ENCODE measurements around the gene RPL3. TPM values are rescaled to one million over a fixed set of nuclear protein-coding genes. Genes with fewer than 3 reads are reported as not detected.
"Not testable (repeated sequence)": the region's sequence is repeated elsewhere in the genome, so short reads cannot be mapped to it uniquely, and the experiment has no call there.

The RPL3 gene
- total RNA-seq, 2 donors from 2014 or later: 2,218 to 2,701 TPM

DNA sequence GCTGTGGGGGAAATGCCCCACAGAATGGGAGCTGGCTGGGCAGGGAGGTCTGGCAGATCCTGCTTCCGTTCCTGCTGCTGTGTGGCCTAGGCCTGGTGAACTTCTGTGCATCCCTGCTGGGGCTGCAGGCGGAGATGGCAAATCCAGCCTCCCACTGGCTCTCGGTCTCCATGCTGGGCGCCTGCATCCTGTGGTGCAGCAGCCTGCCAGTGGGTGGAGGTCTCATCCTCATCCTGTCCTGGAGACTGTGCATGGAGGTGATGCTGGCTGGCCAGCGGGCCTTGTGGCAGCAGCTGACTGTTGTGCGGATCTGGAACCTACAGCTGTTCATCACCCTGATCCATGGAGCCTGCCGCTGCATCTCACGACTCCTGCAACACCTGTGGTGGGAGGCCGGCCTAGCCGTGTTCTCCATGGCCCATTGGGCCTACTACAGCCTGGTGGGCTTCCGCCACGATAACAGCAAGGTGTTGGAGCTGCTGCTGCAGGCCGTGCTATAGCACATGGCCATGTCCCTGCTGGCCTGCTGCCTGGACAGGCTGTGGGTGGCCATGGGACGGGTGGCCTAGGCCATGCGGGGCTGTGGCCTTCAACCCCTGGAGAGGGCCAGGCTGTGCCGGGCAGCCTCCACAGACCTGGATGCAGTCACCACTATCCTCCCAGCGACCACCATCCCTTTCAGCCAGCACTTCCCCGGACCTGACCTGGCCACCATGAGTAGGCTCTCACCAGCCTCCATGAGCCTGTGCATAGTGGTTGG is 8.8 kb upstream of the RPL3 start:
- no peaks in the 10 kb centered on the region for H3K4me1 Mint-ChIP-seq
- H3K4me3 ChIP-seq (ENCODE audit: low read length): no peak overlapping the region
- no peaks in the 10 kb centered on the region for H3K36me3 ChIP-seq (ENCODE audit: control insufficient read depth, insufficient read depth, low read length)
- no peaks in the 10 kb centered on the region for H3K4me1 ChIP-seq (ENCODE audit: control insufficient read depth, insufficient read depth, low read length)
- no peaks in the 10 kb centered on the region for H3K27me3 ChIP-seq (ENCODE audit: control insufficient read depth, insufficient read depth, low read length, poor library complexity, severe bottlenecking)
- no peak for DNase-seq
- no peak overlapping the region for H3K4me3 Mint-ChIP-seq
- WGBS, 2 experiments (ENCODE audit: insufficient coverage in 1 of 2, insufficient read length in 1 of 2): 91 to 99% methylated on average over 15 to 18 of the region's 18 CpGs
- TF ChIP-seq, protein P1, sequence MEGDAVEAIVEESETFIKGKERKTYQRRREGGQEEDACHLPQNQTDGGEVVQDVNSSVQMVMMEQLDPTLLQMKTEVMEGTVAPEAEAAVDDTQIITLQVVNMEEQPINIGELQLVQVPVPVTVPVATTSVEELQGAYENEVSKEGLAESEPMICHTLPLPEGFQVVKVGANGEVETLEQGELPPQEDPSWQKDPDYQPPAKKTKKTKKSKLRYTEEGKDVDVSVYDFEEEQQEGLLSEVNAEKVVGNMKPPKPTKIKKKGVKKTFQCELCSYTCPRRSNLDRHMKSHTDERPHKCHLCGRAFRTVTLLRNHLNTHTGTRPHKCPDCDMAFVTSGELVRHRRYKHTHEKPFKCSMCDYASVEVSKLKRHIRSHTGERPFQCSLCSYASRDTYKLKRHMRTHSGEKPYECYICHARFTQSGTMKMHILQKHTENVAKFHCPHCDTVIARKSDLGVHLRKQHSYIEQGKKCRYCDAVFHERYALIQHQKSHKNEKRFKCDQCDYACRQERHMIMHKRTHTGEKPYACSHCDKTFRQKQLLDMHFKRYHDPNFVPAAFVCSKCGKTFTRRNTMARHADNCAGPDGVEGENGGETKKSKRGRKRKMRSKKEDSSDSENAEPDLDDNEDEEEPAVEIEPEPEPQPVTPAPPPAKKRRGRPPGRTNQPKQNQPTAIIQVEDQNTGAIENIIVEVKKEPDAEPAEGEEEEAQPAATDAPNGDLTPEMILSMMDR (conservative IDR thresholded peaks at IDR 0.05): peak; percentile 26
- H3K9me3 Mint-ChIP-seq: no peaks in the 10 kb centered on the region
- no peak overlapping the region for H3K9ac ChIP-seq (ENCODE audit: extremely low read depth, low read length, poor library complexity, severe bottlenecking)
- peaks cover 4% of the 10 kb centered on the region for H3K27me3 Mint-ChIP-seq (ENCODE audit: insufficient read depth)
- H3K36me3 Mint-ChIP-seq (ENCODE audit: low read depth): no peaks in the 10 kb centered on the region
- H3K9me3 ChIP-seq (ENCODE audit: control insufficient read depth, low read length): no peaks in the 10 kb centered on the region
- no peak overlapping the region for H3K27ac ChIP-seq (ENCODE audit: low read depth, low read length)
- H3K27ac Mint-ChIP-seq: no peak overlapping the region

DNA sequence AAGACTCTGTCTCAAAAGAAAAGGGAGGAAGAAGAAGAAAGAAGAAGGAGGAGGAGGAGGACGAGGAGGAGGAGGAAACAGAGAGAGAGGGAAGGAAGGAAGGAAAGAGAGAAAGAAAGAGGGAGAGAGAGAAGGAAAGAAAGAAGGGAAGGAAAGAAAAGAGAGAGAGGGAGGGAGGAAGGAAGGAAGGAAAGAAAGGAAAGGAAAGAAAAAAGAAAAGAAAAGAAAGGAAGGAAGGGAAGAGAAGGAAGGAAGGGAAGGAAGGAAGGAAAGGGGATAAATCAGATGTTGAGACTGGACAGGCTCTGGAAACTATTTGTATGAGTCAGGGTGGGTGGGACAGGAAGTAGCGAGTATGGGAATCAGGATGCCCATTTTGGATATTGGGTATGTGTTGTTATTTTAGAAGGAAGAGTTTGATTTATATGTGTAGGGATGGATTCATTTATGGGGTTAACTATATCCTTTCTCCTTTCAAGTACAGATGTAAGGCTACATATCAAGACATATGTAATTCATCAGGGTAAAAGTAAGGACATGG is 6.0 kb upstream of the RPL3 start:
- no peak overlapping the region for H3K4me3 Mint-ChIP-seq
- no peaks in the 10 kb centered on the region for H3K36me3 Mint-ChIP-seq (ENCODE audit: low read depth)
- Histone ChIP-seq H3K27me3 (ENCODE audit: control insufficient read depth, insufficient read depth, low read length, poor library complexity, severe bottlenecking) (no peaks in the 10 kb centered on the region), H3K4me3 (ENCODE audit: low read length) (no peak overlapping the region), H3K27ac (ENCODE audit: low read depth, low read length) (no peak overlapping the region), H3K4me1 (ENCODE audit: control insufficient read depth, insufficient read depth, low read length) (no peaks in the 10 kb centered on the region), H3K36me3 (ENCODE audit: control insufficient read depth, insufficient read depth, low read length) (no peaks in the 10 kb centered on the region), H3K9me3 (ENCODE audit: control insufficient read depth, low read length) (no peaks in the 10 kb centered on the region), H3K9ac (ENCODE audit: extremely low read depth, low read length, poor library complexity, severe bottlenecking) (no peak overlapping the region)
- no peaks in the 10 kb centered on the region for H3K9me3 Mint-ChIP-seq
- H3K27me3 Mint-ChIP-seq (ENCODE audit: insufficient read depth): peaks cover 4% of the 10 kb centered on the region
- DNase-seq: no peak
- H3K4me1 Mint-ChIP-seq: no peaks in the 10 kb centered on the region
- H3K27ac Mint-ChIP-seq: no peak overlapping the region
- WGBS, 2 experiments (ENCODE audit: insufficient coverage in 1 of 2, insufficient read length in 1 of 2): 69 to 87% methylated on average over 1 to 2 of the region's 2 CpGs
- TF ChIP-seq, protein P1 (conservative IDR thresholded peaks at IDR 0.05): no peak

DNA sequence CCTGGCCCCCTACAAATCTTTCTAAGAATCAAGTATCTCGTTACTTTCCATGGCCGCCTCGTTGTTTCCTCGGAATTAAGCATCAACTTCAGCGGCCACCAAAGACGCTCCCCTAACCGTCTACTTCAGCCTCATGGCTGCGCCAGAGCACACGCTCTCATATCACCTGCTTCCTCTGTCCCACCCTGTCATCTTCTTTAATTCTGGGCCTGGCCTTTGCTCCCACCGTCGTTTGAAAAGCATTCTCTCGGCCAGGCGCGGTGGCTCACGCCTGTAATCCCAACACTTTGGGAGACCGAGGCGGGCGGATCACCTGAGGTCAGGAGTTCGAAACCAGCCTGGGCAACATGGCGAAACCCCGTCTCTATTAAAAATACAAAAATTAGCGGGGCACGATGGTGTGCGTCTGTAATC is 1.2 kb upstream of the RPL3 start:
- peaks cover 38% of the 10 kb centered on the region for H3K36me3 Mint-ChIP-seq (ENCODE audit: low read depth)
- not testable (repeated sequence) for H3K27me3 Mint-ChIP-seq (ENCODE audit: insufficient read depth); H3K9me3 Mint-ChIP-seq; H3K9me3 ChIP-seq (ENCODE audit: control insufficient read depth, low read length); H3K4me1 ChIP-seq (ENCODE audit: control insufficient read depth, insufficient read depth, low read length); H3K27me3 ChIP-seq (ENCODE audit: control insufficient read depth, insufficient read depth, low read length, poor library complexity, severe bottlenecking); H3K9ac ChIP-seq (ENCODE audit: extremely low read depth, low read length, poor library complexity, severe bottlenecking)
- DNase-seq: peak; percentile 63
- H3K27ac Mint-ChIP-seq: peak overlapping the region; percentile 91
- Histone ChIP-seq H3K27ac (ENCODE audit: low read depth, low read length) (peak overlapping the region; percentile 49), H3K36me3 (ENCODE audit: control insufficient read depth, insufficient read depth, low read length) (peaks cover 34% of the 10 kb centered on the region), H3K4me3 (ENCODE audit: low read length) (peak overlapping the region; percentile 100)
- TF ChIP-seq, protein P1 (conservative IDR thresholded peaks at IDR 0.05): peak; percentile 10
- peaks cover 23% of the 10 kb centered on the region for H3K4me1 Mint-ChIP-seq
- H3K4me3 Mint-ChIP-seq: peak overlapping the region; percentile 100
- WGBS, 2 experiments (ENCODE audit: insufficient coverage in 1 of 2, insufficient read length in 1 of 2): 92% methylated on average over 24 of the region's 24 CpGs

Data from endodermal cell (in vitro differentiated cells).